GM11168 (cell line): ENCODE measurements around the gene DCPS.
"Not testable (repeated sequence)": the region's sequence is repeated elsewhere in the genome, so short reads cannot be mapped to it uniquely, and the experiment has no call there.

Experiments used
- in situ Hi-C: fragments of 300-500 bp; cut with MboI; formaldehyde crosslinking; loops from one replicate; pipeline ENCODE4 v1.12.0; 2022; ENCODE audit warnings: low sequenced_read_pairs; ENCODE audit not compliant: unreplicated experiment

The DCPS gene

GRCh38 chr11:126357055-126357962, 53.4 kb downstream of the DCPS start:
- in situ Hi-C loops = no loop called here

GRCh38 chr11:126357969-126358762, 54.3 kb downstream of the DCPS start:
- in situ Hi-C loops = no loop called here

- in situ Hi-C loops = no loop called here
Measured at GRCh38 chr11:126358763-126359160, 54.9 kb downstream of the DCPS start.

GRCh38 chr11:126359431-126360048, 55.7 kb downstream of the DCPS start:
- in situ Hi-C loops = no loop called here

GRCh38 chr11:126360049-126360446, 56.2 kb downstream of the DCPS start:
- in situ Hi-C loops = no loop called here

- in situ Hi-C loops = no loop called here
Measured at GRCh38 chr11:126361400-126361799, 57.5 kb downstream of the DCPS start.

- in situ Hi-C loops = no loop called here
Measured at GRCh38 chr11:126362879-126363655, 59.2 kb downstream of the DCPS start.

- in situ Hi-C loops = no loop called here
Measured at GRCh38 chr11:126363706-126364248, 59.9 kb downstream of the DCPS start.

- in situ Hi-C loops = not testable (repeated sequence)
Measured at GRCh38 chr11:126364735-126365134, 60.9 kb downstream of the DCPS start.

GRCh38 chr11:126365508-126365907, 61.6 kb downstream of the DCPS start:
- in situ Hi-C loops = not testable (repeated sequence)

GRCh38 chr11:126366064-126366822, 62.4 kb downstream of the DCPS start:
- in situ Hi-C loops = no loop called here

- in situ Hi-C loops = not testable (repeated sequence)
Measured at GRCh38 chr11:126366823-126367654, 63.2 kb downstream of the DCPS start.

GRCh38 chr11:126367806-126368205, 63.9 kb downstream of the DCPS start:
- in situ Hi-C loops = not testable (repeated sequence)

GRCh38 chr11:126368336-126369119, 64.7 kb downstream of the DCPS start:
- in situ Hi-C loops = not testable (repeated sequence)

- in situ Hi-C loops = no loop called here
Measured at GRCh38 chr11:126370016-126370415, 66.2 kb downstream of the DCPS start.

- in situ Hi-C loops = no loop called here
Measured at GRCh38 chr11:126371595-126371994, 67.7 kb downstream of the DCPS start.

- in situ Hi-C loops = not testable (repeated sequence)
Measured at GRCh38 chr11:126373389-126374066, 69.7 kb downstream of the DCPS start.
